Measurements from ENCODE around the gene ARL6IP5. TPM values are rescaled to one million over a fixed set of nuclear protein-coding genes. Genes with fewer than 3 reads are reported as not detected.
A peak's percentile ranks its signal among the peaks of the same experiment; 100 is the strongest.

Gene ARL6IP5
- total RNA-seq, 2 donors from 2014 or later = 34.6 to 73.9 TPM

DNA sequence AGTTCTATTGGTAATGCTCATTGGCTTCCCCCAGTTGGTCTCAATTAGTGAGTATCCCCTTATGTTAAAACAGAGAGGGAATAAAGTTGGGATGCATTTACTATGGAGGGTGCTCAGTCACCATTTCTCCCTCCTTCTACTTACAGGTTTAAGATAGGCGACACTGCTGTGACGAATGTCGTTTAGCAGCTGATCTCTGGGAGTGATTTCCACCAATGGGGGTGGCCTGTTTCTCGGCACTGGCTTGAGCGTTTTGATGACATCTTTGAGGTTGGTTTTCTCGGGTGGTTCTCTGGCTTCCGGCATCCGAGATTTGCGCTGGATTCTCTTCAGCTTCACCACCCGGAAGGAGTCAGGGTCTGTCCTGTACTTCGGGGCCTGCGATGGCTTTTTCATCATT is 33.8 kb downstream of the ARL6IP5 start:
- intact Hi-C loops (cut with DNase I) = no loop called here
- TF ChIP-seq CTCF (IDR thresholded peaks at IDR 0.05) (no peak), POLR2A (IDR thresholded peaks at IDR 0.05) (no peak)

DNA sequence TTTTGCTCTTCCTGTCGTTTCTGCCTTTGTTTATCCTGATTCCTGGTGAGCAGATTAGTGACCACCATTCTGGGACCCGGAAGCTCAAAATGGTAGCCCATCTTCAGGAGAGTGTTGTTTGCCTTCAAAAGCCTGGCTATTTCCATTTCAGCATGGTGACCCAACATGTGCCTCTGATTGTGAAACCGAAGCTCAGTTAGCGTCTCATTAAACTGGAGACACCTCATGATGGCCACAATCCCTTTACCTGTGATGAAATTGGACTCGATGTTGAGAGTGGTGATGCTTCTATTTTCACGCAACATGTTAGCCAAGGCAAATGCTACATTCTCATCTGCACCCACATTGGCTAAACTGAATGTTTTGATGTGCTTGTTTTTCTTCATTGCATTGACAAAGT is 34.4 kb downstream of the ARL6IP5 start:
- intact Hi-C loops (cut with DNase I) = no loop called here
- no peak for TF ChIP-seq POLR2A (IDR thresholded peaks at IDR 0.05)
- TF ChIP-seq CTCF (IDR thresholded peaks at IDR 0.05) = no peak
- DNase-seq (no peak), ATAC-seq (no peak)
- Histone ChIP-seq H3K27me3 (no peaks in the 10 kb centered on the region), H3K27ac (no peak overlapping the region), H3K36me3 (replicated peaks in 1 of 2; ENCODE audit: insufficient read depth in 1 of 2, low read depth in 2 of 2) (no peaks in the 10 kb centered on the region), H3K9me3 (no peaks in the 10 kb centered on the region), H3K4me1 (peaks cover 12% of the 10 kb centered on the region), H3K4me3 (no peak overlapping the region)
- 85 to 91% methylated on average over 6 of the region's 6 CpGs for WGBS, 2 donors

More for the DNA sequence above, 33.8 kb downstream of the ARL6IP5 start:
- 87 to 88% methylated on average over 10 to 12 of the region's 12 CpGs for WGBS, 2 donors
- peak overlapping the region in 1 of 4 donors; percentile 71 for H3K27ac ChIP-seq
- ATAC-seq (no peak), DNase-seq (no peak)
- peaks cover 12% of the 10 kb centered on the region for H3K4me1 ChIP-seq
- no peaks in the 10 kb centered on the region for H3K36me3 ChIP-seq (replicated peaks in 1 of 2; ENCODE audit: insufficient read depth in 1 of 2, low read depth in 2 of 2)
- H3K27me3 ChIP-seq = no peaks in the 10 kb centered on the region
- H3K9me3 ChIP-seq = no peaks in the 10 kb centered on the region
- no peak overlapping the region for H3K4me3 ChIP-seq

GRCh38 chr3:69119681-69120080 is 34.9 kb downstream of the ARL6IP5 start:
- Histone ChIP-seq H3K4me3 (no peak overlapping the region), H3K9me3 (no peaks in the 10 kb centered on the region), H3K27ac (no peak overlapping the region), H3K27me3 (no peaks in the 10 kb centered on the region), H3K4me1 (peaks cover 12% of the 10 kb centered on the region), H3K36me3 (replicated peaks in 1 of 2; ENCODE audit: insufficient read depth in 1 of 2, low read depth in 2 of 2) (no peaks in the 10 kb centered on the region)
- ATAC-seq (no peak), DNase-seq (no peak)
- intact Hi-C loops (cut with DNase I) = no loop called here
- WGBS, 2 donors = 73 to 83% methylated on average over 5 of the region's 5 CpGs
- TF ChIP-seq CTCF (IDR thresholded peaks at IDR 0.05) = no peak
- TF ChIP-seq POLR2A (IDR thresholded peaks at IDR 0.05) = no peak

- Histone ChIP-seq H3K4me1 (peaks cover 8% of the 10 kb centered on the region), H3K36me3 (replicated peaks in 1 of 2; ENCODE audit: insufficient read depth in 1 of 2, low read depth in 2 of 2) (no peaks in the 10 kb centered on the region), H3K27me3 (no peaks in the 10 kb centered on the region), H3K9me3 (no peaks in the 10 kb centered on the region), H3K27ac (no peak overlapping the region), H3K4me3 (no peak overlapping the region)
- intact Hi-C loops (cut with DNase I) = no loop called here
- DNase-seq (peak; percentile 77 to 84 (median 78)), ATAC-seq (no peak)
- WGBS, 2 donors = 0% methylated on average over 1 of the region's 1 CpG
- no peak for TF ChIP-seq POLR2A (IDR thresholded peaks at IDR 0.05)
- TF ChIP-seq CTCF (IDR thresholded peaks at IDR 0.05) = peak; percentile 66 to 84 (median 78)
Observed at GRCh38 chr3:69120879-69121464, 36.2 kb downstream of the ARL6IP5 start.

DNA sequence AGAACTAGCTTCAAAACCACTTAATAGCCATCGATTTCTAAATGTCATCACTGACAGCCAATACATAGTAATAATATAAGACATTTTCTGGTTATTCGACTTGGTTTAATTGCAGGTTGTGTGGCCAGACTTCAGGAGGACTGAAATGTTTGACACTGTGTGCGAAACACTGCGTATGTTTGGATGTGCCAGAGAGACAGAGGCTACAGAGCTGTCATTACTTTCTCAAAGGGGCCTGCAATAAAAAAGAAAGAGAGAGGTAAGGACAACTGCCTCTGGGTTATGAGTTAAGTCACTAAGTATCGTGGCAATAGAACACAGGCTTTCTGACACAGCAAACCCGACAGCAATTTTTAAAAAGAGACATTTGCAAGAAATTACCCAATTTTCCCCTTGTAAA is 36.8 kb downstream of the ARL6IP5 start:
- H3K9me3 ChIP-seq = no peaks in the 10 kb centered on the region
- ATAC-seq (no peak), DNase-seq (no peak)

More for the DNA sequence above, 36.8 kb downstream of the ARL6IP5 start:
- Histone ChIP-seq H3K27ac (no peak overlapping the region), H3K36me3 (replicated peaks in 1 of 2; ENCODE audit: insufficient read depth in 1 of 2, low read depth in 2 of 2) (no peaks in the 10 kb centered on the region), H3K4me3 (no peak overlapping the region), H3K4me1 (peaks cover 6% of the 10 kb centered on the region), H3K27me3 (no peaks in the 10 kb centered on the region)
- no peak for TF ChIP-seq CTCF (IDR thresholded peaks at IDR 0.05)
- no peak for TF ChIP-seq POLR2A (IDR thresholded peaks at IDR 0.05)
- intact Hi-C loops (cut with DNase I) = no loop called here
- 69 to 71% methylated on average over 6 of the region's 6 CpGs for WGBS, 2 donors
